Fibroblast of pulmonary artery (primary cell): ENCODE data around the gene S100A6.
"Not testable (repeated sequence)": the region's sequence is repeated elsewhere in the genome, so short reads cannot be mapped to it uniquely, and the experiment has no call there.

Experiments
- DNase-seq: peaks from one replicate; pipeline ENCODE4 v3.0.0-alpha.2; 2010; ENCODE audit warnings: low read depth
- H3K4me3 ChIP-seq: replicated peaks from 2 replicates; pipeline ENCODE4 v1.5.1; 2011; ENCODE audit warnings: low read depth, mild to moderate bottlenecking, control low read depth, low read length, moderate library complexity
- CTCF ChIP-seq: IDR thresholded peaks from 2 replicates; pipeline ENCODE4 v1.5.1; 2011; ENCODE audit warnings: mild to moderate bottlenecking, control low read depth, low read length, inconsistent platforms; ENCODE audit errors: missing control alignments

The S100A6 gene

GRCh38 chr1:153527023-153527682 is 8.6 kb downstream of the S100A6 start:
- DNase-seq, result no peak
- TF ChIP-seq CTCF, result no peak
- no peak overlapping the region for H3K4me3 ChIP-seq

- DNase-seq, result no peak
- H3K4me3 ChIP-seq, result no peak overlapping the region
- no peak for TF ChIP-seq CTCF
Observed at GRCh38 chr1:153526132-153526543, 9.7 kb downstream of the S100A6 start.

GRCh38 chr1:153525088-153525728 is 10.6 kb downstream of the S100A6 start:
- H3K4me3 ChIP-seq, result no peak overlapping the region
- no peak for TF ChIP-seq CTCF
- DNase-seq, result no peak

- not testable (repeated sequence) for DNase-seq, H3K4me3 ChIP-seq
Observed at GRCh38 chr1:153522353-153523048, 13.3 kb downstream of the S100A6 start.

- not testable (repeated sequence) for DNase-seq, H3K4me3 ChIP-seq
Observed at GRCh38 chr1:153521808-153522207, 14.0 kb downstream of the S100A6 start.

- no peak overlapping the region for H3K4me3 ChIP-seq
- DNase-seq, result no peak
- no peak for TF ChIP-seq CTCF
Observed at GRCh38 chr1:153520818-153521476, 14.8 kb downstream of the S100A6 start.

GRCh38 chr1:153520137-153520691 is 15.6 kb downstream of the S100A6 start:
- not testable (repeated sequence) for H3K4me3 ChIP-seq, DNase-seq

GRCh38 chr1:153519242-153519641 is 16.5 kb downstream of the S100A6 start:
- TF ChIP-seq CTCF, result no peak
- no peak for DNase-seq

More at GRCh38 chr1:153519242-153519641, 16.5 kb downstream of the S100A6 start:
- H3K4me3 ChIP-seq, result no peak overlapping the region
